IPS-NIHi11 (cell line): Measurements from ENCODE around the gene ALPL.

Source experiments
- DNase-seq: peaks from one replicate; pipeline ENCODE4 v3.0.0; 2012; ENCODE audit warnings: mixed read lengths, low spot score

ALPL gene

GRCh38 chr1:21530368-21531016 is 21.3 kb downstream of the ALPL start:
- no peak for DNase-seq

DNA sequence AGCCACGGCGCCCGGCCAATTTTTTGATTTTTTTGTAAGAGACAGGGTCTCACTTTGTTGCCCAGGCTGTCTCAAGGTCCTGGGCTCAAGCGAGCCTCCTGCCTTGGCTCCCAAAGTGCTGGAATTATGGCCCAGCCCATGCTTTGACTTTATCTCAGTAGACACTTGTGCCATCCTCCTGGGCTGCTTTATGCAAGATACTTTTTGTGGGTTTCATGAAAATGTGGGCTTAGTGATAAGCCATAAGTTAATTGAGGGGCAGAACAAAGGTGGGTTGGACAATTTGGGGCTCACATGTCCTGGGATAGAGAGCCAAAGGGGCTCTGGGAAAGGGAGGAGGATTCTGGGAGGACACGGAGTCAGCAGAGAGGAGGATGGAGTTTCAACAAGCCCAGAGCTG is 22.0 kb downstream of the ALPL start:
- no peak for DNase-seq

DNA sequence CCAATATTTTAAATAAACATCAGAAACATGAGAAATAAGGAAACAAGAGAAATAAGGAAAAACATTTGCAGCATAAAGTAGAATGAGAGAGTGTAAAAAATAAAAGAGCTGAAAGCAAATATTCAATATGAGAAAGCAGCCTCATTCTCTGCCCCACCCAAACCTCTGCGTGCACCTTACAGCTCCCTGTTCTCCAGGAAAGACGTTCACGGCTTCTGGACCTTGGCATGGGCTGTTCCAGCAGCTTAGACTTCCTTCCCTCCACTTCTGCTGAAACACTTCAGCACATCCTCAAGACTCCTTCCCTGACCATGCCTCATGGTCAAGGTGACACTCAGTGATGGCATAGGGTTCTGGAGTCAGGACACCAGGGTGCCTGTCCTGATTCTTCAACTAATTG is 23.3 kb downstream of the ALPL start:
- no peak for DNase-seq

- DNase-seq, result no peak
Observed at GRCh38 chr1:21532992-21533534, 23.8 kb downstream of the ALPL start.

- DNase-seq, result no peak
Observed at GRCh38 chr1:21534146-21534545, 24.9 kb downstream of the ALPL start.

- DNase-seq, result peak; percentile 81
Observed at GRCh38 chr1:21534674-21535378, 25.6 kb downstream of the ALPL start.

DNA sequence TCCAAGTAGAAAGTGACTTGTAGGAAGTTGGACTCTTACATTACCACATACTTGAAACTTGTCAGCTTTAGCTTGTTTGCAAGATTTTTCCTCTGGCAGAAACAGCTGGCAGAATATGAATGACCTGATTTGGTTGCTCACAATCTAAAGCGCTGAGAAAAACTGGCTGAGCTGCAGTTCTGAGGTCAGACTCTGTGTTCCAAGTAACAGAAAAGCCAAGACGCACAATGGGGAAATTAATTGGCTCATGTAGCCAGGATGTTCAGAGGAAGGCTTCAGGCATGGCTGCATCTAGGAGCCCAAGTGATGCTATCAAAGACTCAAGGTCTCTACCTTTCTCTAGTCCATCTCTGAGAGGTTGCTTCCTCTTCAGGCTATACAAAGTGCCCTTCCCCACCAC is 27.0 kb downstream of the ALPL start:
- no peak for DNase-seq

GRCh38 chr1:21537511-21537931 is 28.3 kb downstream of the ALPL start:
- DNase-seq, result no peak

GRCh38 chr1:21537932-21538630 is 28.9 kb downstream of the ALPL start:
- DNase-seq, result no peak

- DNase-seq, result peak; percentile 79
Observed at GRCh38 chr1:21539933-21540332, 30.7 kb downstream of the ALPL start.

DNA sequence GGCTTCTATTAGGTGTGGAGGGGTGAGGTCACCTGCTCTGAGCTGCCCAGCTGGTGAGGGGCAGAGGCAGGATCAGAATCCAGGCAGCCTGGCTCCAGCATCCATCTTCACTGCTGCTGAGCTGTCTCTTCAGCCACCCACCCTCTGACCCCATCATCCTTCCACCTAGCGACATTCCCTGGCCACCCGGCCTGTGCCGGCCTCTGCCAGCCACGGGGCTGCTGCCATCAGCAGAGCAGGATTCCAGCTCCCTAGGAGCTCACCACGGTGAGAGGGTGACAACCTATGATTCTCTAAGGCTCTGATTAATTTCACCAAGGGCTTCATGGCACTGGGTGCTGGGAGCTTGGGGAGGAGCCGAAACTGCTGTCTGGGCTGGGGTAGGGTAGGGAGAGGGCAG is 32.1 kb downstream of the ALPL start:
- DNase-seq, result no peak

- no peak for DNase-seq
Observed at GRCh38 chr1:21541835-21542234, 32.6 kb downstream of the ALPL start.

DNA sequence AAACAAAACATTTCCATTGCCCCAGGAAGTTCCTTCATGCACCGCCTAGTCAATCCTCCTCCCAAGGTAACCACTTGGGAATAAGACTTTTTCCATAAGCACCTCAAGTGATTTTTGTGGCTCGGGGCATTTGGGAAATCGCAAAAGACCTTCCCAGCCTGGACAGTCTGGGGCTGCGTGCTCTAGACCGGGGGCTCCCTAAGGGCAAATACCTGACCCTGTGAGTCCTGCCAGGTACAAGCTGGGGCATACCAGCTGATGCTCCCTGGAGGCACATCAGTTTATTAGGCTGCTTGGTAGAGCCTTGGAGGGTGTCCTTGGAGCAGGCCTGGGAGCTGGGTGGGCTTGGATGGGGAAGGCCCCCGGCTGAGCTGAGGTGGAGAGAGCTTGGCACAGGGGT is 34.4 kb downstream of the ALPL start:
- no peak for DNase-seq

DNA sequence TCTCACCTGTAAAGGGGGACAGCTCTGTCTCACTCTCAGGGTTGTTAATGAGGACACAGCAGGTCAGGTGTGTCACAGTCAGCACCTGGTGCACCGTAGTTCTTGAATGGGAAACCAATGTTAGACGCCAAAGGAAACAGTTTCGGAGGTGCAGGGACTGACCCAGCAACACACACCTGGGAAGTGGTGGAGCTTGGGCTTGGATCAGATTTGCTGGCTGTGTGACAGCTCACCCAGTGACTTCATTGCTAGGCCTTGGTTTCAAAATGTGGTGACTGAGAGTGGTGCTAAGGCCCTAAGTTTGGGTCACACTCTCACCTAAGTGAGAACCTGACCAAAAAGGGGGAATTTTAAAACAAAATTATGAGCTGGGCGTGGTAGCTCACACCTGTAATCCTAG is 34.9 kb downstream of the ALPL start:
- DNase-seq, result no peak

DNA sequence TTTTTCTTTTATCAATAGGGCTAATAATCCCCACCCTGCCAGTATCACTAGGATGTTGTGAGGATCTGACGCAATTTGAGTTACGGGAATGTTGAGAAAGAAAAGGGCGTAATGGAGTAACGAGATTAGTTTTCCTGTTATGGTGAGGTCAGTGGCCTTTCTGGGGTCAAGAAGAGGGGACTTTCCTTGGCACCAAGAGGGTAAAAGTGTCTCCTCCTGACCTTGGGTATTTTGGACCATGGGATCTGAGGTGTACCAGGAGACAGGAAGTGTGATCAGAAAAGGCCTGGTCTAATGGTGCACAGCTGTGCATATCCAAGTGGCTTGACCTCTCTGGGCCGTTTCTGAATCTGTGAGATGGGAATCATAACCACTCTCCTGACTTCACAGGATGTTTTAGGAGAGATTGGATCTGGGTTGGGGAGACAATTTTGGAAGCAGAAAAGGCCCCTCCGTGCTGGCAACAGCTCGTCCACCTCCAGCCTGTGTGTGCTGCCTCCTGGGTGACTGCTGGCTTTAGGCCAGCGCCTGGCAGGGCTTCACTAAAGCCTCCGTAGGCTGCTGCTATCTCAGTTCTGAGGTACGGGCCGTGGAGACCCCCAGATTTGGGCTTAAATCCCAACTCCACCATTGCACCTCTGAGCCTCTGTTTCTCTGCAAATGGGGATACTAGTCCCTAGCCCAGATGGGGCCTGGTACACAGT is 37.1 kb downstream of the ALPL start:
- no peak for DNase-seq

DNA sequence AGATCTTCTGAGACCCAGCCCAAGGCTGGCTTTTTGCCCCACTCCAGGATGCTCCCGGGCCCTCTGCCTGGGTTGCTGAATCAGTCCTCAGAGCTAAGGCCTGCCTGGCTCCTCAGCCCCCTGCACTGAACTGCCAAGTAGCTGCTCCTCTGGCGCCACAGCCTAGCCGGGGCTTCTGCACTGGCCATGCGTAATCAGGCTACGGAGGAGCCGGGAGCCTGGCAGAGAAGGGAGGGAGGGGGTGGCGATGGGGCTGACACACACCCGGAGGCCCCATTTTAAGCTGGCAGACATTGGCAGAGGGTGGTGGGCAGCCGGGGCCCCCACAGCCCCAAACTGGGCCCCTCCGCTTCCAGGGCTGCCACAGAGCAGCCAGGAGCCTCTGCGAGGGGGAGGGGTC is 38.7 kb downstream of the ALPL start:
- DNase-seq, result no peak

DNA sequence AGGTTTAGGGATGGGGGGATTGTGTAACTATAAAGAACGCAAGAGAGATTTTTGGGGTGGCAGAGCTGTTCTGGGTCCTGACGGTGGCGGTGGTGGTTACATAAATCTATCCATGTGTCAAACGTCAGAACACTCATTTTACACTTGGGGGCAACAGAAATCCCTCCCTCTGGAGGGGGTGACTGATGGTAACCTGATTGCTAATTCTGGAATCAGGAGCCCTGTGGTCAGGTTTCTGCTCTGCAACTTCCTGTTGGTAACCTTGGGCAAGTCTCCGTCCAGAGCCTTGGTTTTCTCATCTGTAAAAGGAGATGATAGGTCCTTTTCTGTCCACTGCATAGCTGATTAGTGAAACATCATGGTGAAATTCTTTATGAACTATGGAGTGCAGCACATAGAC is 40.9 kb downstream of the ALPL start:
- DNase-seq, result no peak

DNA sequence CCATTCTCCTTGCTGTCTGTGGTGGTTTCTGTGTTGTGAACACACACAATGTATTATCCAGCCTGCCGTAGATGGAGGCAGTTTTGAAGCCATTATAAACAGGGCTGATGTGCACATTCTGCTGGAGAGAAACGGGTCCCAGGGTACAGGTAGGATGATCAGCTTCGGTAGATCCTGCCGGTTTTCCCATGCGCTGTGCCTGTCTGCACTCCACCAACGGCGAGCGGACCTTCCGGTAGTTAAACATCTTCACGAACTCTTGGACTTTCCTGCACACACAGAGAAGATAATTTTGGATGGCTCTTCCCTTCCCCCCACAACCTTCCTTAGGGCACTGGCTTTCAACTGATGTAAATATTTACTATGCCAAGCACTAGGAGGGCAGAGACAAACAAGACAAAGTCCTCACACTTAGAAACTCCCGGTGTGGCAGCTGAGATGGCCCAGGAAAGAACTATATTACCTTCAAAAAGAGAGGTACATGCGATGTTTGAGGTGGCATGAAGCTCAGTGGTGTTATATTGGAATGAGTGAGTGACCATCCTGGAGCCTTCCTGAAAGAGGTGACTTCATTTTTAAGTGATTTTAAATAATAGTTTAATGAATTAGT is 41.7 kb downstream of the ALPL start:
- no peak for DNase-seq

DNA sequence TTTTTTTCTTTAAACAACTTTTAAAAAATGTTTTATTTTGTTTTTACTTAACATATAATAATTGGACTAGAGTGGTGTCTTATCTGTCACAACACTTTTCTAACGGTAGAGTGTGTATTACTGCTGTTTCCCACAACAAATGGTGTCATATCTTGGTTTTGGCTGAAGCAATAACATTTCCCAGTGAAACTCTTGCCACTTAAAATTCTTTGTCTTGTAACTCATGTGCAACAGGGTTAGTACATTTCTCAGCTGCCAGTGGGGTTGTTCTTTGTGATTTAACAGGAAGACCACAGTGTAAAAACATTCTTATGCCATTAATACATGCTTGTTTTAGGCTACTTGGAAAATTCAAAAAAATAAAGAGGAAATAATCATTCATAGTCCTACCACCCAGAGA is 43.5 kb downstream of the ALPL start:
- DNase-seq, result no peak

GRCh38 chr1:21553116-21553926 is 44.1 kb downstream of the ALPL start:
- no peak for DNase-seq
